GM23338 (cell line): ENCODE results near the gene SEMA3C. TPM values are rescaled to one million over a fixed set of nuclear protein-coding genes. Genes with fewer than 3 reads are reported as not detected.

ENCODE experiments used
- ATAC-seq: fragments of 200-7000 bp; cut with Tn5 transposase; 3 replicates; pipeline ENCODE4 v1.9.1; 2020
- DNase-seq: peaks from one replicate; pipeline ENCODE4 v3.0.0-alpha.2; 2015; ENCODE audit warnings: low spot score
- H2AFZ ChIP-seq: fragments of 200-600 bp; sonication (generic); 2 replicates; pipeline ENCODE4 v1.8.0; 2016; ENCODE audit warnings: antibody characterized with exemption, mild to moderate bottlenecking, moderate library complexity
- H3F3A ChIP-seq: fragments of 200-600 bp; sonication (generic); replicated peaks from 2 replicates; pipeline ENCODE4 v1.8.0; 2017; ENCODE audit warnings: antibody characterized with exemption, mixed run types, low read depth
- H3K27ac ChIP-seq: fragments of 200-600 bp; sonication (generic); 2 replicates; pipeline ENCODE4 v1.6.1; 2016; ENCODE audit warnings: low read depth
- H3K27me3 ChIP-seq: fragments of 200-600 bp; sonication (generic); 2 replicates; pipeline ENCODE4 v1.8.0; 2016; ENCODE audit warnings: mild to moderate bottlenecking, mixed run types, moderate library complexity; ENCODE audit not compliant: insufficient read depth
- H3K36me3 ChIP-seq: fragments of 200-600 bp; sonication (generic); 2 replicates; pipeline ENCODE4 v1.8.0; 2016; ENCODE audit warnings: mild to moderate bottlenecking; ENCODE audit not compliant: insufficient read depth
- H3K4me1 ChIP-seq: fragments of 200-600 bp; sonication (generic); 2 replicates; pipeline ENCODE4 v1.8.0; 2016; ENCODE audit warnings: mild to moderate bottlenecking, moderate library complexity; ENCODE audit not compliant: insufficient read depth
- H3K4me2 ChIP-seq: fragments of 200-600 bp; sonication (generic); 2 replicates; pipeline ENCODE4 v1.7.1; 2017; ENCODE audit warnings: mixed run types
- H3K4me3 ChIP-seq: fragments of 200-600 bp; sonication (generic); 2 replicates; pipeline ENCODE4 v1.6.1; 2016; ENCODE audit warnings: mixed run types
- H3K79me2 ChIP-seq: fragments of 200-600 bp; sonication (generic); replicated peaks from 2 replicates; pipeline ENCODE4 v1.8.0; 2017; ENCODE audit warnings: mild to moderate bottlenecking; ENCODE audit not compliant: insufficient read depth
- H3K9me2 ChIP-seq: fragments of 200-600 bp; sonication (generic); 2 replicates; pipeline ENCODE4 v1.8.0; 2017; ENCODE audit not compliant: insufficient read depth
- H4K20me1 ChIP-seq: fragments of 200-600 bp; sonication (generic); replicated peaks from 2 replicates; pipeline ENCODE4 v1.8.0; 2017; ENCODE audit warnings: mild to moderate bottlenecking; ENCODE audit not compliant: insufficient read depth
- H3K27ac Mint-ChIP-seq: 2 replicates; pipeline ENCODE4 v1.8.0; 2020; ENCODE audit warnings: inconsistent platforms, mild to moderate bottlenecking, moderate library complexity, mixed read lengths
- H3K27me3 Mint-ChIP-seq: 3 replicates; pipeline ENCODE4 v1.8.0; 2022; ENCODE audit warnings: low read depth, mild to moderate bottlenecking, moderate library complexity, mixed read lengths, inconsistent platforms; ENCODE audit not compliant: insufficient read depth, poor library complexity
- H3K36me3 Mint-ChIP-seq: 3 replicates; pipeline ENCODE4 v1.8.0; 2021; ENCODE audit warnings: low read depth, mild to moderate bottlenecking, inconsistent platforms, moderate library complexity, mixed read lengths
- H3K4me1 Mint-ChIP-seq: 3 replicates; pipeline ENCODE4 v1.8.0; 2020; ENCODE audit warnings: mild to moderate bottlenecking, inconsistent platforms, mixed read lengths
- H3K4me3 Mint-ChIP-seq: 3 replicates; pipeline ENCODE4 v1.8.0; 2021; ENCODE audit warnings: moderate library complexity, mild to moderate bottlenecking, inconsistent platforms, mixed read lengths
- H3K9me3 Mint-ChIP-seq: 3 replicates; pipeline ENCODE4 v1.8.0; 2020; ENCODE audit warnings: moderate library complexity, mild to moderate bottlenecking, inconsistent platforms, mixed read lengths
- CREB1 ChIP-seq: fragments of 250-450 bp; sonication (Bioruptor Pico); IDR thresholded peaks from 2 replicates; pipeline ENCODE4 v1.5.0; 2020; ENCODE audit warnings: low read depth, mild to moderate bottlenecking, moderate library complexity
- CTCF ChIP-seq, 2 experiments: fragments of 200-600 bp in 1 of 2; sonication (generic) in 1 of 2; conservative IDR thresholded peaks; 2 replicates each; pipeline versions ENCODE4 v1.5.1 to v1.6.1; 2016 to 2017; ENCODE audit warnings: antibody characterized with exemption in 2 of 2, low read depth in 2 of 2, mild to moderate bottlenecking in 2 of 2, moderate library complexity in 1 of 2
- ETS1 ChIP-seq: IDR thresholded peaks from 2 replicates; pipeline ENCODE4 v1.6.1; 2016; ENCODE audit warnings: antibody characterized with exemption
- EZH2 ChIP-seq: fragments of 200-600 bp; sonication (generic); IDR thresholded peaks from one replicate; pipeline ENCODE4 v1.8.0; 2017; ENCODE audit warnings: antibody characterized with exemption, mild to moderate bottlenecking, low read depth; ENCODE audit not compliant: unreplicated experiment
- EZH2phosphoT487 ChIP-seq: fragments of 200-600 bp; sonication (generic); IDR thresholded peaks from one replicate; pipeline ENCODE4 v1.8.1; 2018; ENCODE audit warnings: antibody characterized with exemption; ENCODE audit not compliant: unreplicated experiment
- JUNB ChIP-seq: IDR thresholded peaks from one replicate; pipeline ENCODE4 v1.6.1; 2016; ENCODE audit warnings: antibody characterized with exemption; ENCODE audit not compliant: unreplicated experiment
- NANOG ChIP-seq: IDR thresholded peaks from 2 replicates; pipeline ENCODE4 v1.6.1; 2016; ENCODE audit warnings: antibody characterized with exemption, borderline replicate concordance
- POLR2AphosphoS5 ChIP-seq: IDR thresholded peaks from 2 replicates; pipeline ENCODE4 v1.6.1; 2016; ENCODE audit warnings: antibody characterized with exemption, low read depth
- REST ChIP-seq: IDR thresholded peaks from one replicate; pipeline ENCODE4 v1.6.1; 2018; ENCODE audit warnings: antibody characterized with exemption; ENCODE audit not compliant: unreplicated experiment
- STAT1 ChIP-seq: IDR thresholded peaks from one replicate; pipeline ENCODE4 v1.6.1; 2016; ENCODE audit warnings: antibody characterized with exemption; ENCODE audit not compliant: unreplicated experiment
- ZNF114 ChIP-seq: fragments of 250-450 bp; sonication (Bioruptor Pico); IDR thresholded peaks from 2 replicates; pipeline ENCODE4 v1.5.0; 2020; ENCODE audit warnings: mild to moderate bottlenecking, moderate library complexity
- ZNF331 ChIP-seq: fragments of 250-450 bp; sonication (Bioruptor Pico); IDR thresholded peaks from 2 replicates; pipeline ENCODE4 v1.5.0; 2020; ENCODE audit warnings: low read depth, mild to moderate bottlenecking, moderate library complexity
- ZNF462 ChIP-seq: fragments of 250-450 bp; sonication (Bioruptor Pico); IDR thresholded peaks from 2 replicates; pipeline ENCODE4 v1.5.0; 2020; ENCODE audit warnings: mild to moderate bottlenecking, moderate library complexity
- polyA plus RNA-seq: library from polyadenylated mRNA; unstranded; fragments of >200 nt; fragmentation: Nextera tagmentation; extraction: Ambion mirVana; gene quantifications from 2 replicates; pipeline ENCODE4 v1.2.1, GENCODE V29; 2016
- total RNA-seq: library from RNA; depleted of rRNA; stranded (reverse); fragments of >200 nt; shearing (Covaris generic); gene quantifications from 2 replicates; pipeline ENCODE4 v1.2.3, GENCODE V29; 2014

Gene SEMA3C
- total and polyA plus RNA-seq, 2 experiments from 2014 or later, result 1.0 to 3.5 TPM

- Histone ChIP-seq H3K27ac (no peak overlapping the region), H3K27me3 (no peaks in the 10 kb centered on the region), H3K4me3 (no peak overlapping the region), H4K20me1 (no peaks in the 10 kb centered on the region), H2AFZ (0 out of 2 replicates have a peak overlapping the region, but pooled peaks have one; percentile 57), H3F3A (no peaks in the 10 kb centered on the region), H3K4me2 (no peak overlapping the region), H3K4me1 (no peaks in the 10 kb centered on the region), H3K9me2 (no peaks in the 10 kb centered on the region), H3K36me3 (no peaks in the 10 kb centered on the region), H3K79me2 (no peaks in the 10 kb centered on the region)
- no peak overlapping the region for H3K27ac Mint-ChIP-seq
- DNase-seq (no peak), ATAC-seq (no peak)
- H3K4me3 Mint-ChIP-seq, result no peak overlapping the region
- no peaks in the 10 kb centered on the region for H3K9me3 Mint-ChIP-seq
- TF ChIP-seq STAT1, result no peak
- TF ChIP-seq ZNF462 (CRISPR knock-in tag), result no peak
- no peak for TF ChIP-seq ZNF114
- TF ChIP-seq CTCF (conservative IDR thresholded peaks at IDR 0.05; ENCODE audit: low read depth in 2 of 2), result no peak
- no peak for TF ChIP-seq POLR2AphosphoS5
- no peak for TF ChIP-seq ZNF331 (CRISPR knock-in tag)
- no peak for TF ChIP-seq ETS1
- TF ChIP-seq EZH2phosphoT487, result no peak
- no peak for TF ChIP-seq EZH2
- TF ChIP-seq JUNB, result no peak
- TF ChIP-seq NANOG, result no peak
- TF ChIP-seq CREB1, result no peak
- no peak for TF ChIP-seq REST
- H3K36me3 Mint-ChIP-seq, result no peaks in the 10 kb centered on the region
- no peaks in the 10 kb centered on the region for H3K4me1 Mint-ChIP-seq
- no peaks in the 10 kb centered on the region for H3K27me3 Mint-ChIP-seq
Observed at GRCh38 chr7:80859272-80859970, 59.4 kb downstream of the SEMA3C start.
